ENCODE data around the gene PARD3B.

The PARD3B gene

DNA sequence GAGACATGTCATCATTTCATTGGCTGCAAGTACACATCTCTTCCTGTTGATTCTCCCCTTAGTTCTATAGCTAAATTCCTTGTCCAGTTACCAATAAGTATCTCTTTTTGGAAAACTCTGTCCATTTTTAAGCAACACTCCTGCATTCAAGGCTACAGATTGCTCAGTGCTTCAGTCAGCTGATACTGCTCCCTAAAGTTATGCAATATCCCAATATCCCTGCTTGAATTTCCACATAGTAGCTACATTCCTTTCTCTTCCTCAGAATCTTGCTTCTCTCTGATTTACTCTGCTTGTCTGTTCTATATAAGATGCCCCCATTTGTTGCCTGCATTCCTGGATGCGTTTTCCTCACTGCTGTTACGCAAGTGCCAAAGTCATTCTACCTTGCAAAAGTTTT is 109.8 kb downstream of the PARD3B start:
- DNase-seq (ENCODE audit: low read depth): peak; percentile 75

DNA sequence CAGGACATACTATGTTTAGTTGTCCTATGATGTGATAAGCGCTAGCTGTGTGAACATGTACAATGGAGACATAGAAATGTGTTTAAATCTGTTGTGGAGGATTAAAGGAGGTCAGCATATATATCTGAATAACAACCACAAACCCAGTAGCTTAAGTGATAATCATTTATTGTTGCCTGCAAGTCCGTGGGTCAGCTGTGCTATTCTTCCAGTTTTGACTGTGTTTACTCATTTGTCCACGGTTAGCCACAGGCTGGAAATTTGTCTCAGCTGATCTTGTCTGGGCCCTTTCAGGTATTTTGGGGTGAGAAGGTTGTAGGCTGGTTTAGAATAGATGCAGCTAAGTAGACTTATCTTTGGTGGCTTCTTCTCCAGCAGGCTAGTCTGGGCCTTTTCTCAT is 110.4 kb downstream of the PARD3B start:
- DNase-seq (ENCODE audit: low read depth): no peak

DNA sequence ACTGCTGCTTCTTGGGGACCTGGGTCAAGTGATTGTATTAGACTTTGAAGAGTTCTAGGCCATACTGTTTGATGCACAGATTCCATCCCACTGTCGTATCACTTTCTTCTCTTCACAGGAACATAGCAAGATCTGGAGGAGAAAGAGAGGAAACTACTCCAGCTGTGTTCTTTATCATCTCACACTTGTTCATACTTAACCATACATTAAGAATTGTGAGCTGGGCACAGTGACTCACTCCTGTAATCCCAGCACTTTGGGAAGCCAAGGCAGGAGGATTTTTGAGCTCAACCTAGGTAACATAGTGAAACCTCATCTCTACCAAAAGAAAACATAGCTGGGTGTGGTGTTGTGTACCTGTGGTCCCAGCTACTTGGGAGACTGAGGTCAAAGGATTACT is 111.7 kb downstream of the PARD3B start:
- no peak for DNase-seq (ENCODE audit: low read depth)

DNA sequence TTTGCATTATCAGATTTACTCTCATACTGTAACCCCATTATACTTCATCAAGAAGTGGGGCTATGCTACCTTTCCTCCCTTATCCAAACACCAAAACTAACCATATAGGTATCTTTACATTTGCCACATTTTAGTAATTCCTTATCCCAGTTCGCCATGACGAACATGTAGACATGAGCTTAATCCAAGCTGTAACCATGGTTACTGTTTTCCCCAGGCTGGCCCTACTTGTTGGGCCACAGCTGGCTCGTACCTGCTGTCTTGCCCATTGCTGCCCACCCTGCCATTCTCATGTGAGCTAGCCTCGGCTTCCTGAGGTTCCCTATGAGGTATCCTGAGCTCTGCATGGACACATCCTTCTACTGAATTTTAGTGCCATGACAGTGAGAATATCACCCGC is 117.7 kb downstream of the PARD3B start:
- DNase-seq (ENCODE audit: low read depth): no peak

DNA sequence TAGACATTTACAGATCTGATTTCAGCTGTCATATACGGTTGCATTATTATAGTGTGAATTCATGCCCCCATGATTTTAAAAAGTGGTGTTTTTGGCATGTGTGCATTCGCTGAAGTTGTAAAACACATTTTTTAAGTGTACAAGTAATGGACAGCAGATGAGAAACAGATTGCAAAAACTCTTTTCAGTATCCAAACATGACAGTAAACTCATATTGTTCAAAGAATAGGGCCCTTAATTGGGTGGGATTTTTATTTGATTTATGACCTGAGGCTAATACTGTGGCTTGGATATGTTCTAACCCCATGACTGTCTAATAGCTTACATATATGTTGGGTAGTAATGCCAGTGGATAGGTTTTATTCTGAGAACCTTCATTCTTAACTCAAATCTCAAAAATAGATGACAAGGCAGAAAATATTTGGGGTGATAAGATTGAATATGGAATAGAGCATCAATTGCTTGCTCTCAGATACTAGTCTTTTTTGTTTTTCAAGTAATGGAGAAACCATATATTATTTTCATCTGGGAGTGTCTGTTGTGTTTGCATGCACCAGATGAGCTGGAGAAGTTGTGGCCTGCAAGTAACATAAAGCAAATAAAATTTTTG is 118.6 kb downstream of the PARD3B start:
- DNase-seq (ENCODE audit: low read depth): no peak

DNA sequence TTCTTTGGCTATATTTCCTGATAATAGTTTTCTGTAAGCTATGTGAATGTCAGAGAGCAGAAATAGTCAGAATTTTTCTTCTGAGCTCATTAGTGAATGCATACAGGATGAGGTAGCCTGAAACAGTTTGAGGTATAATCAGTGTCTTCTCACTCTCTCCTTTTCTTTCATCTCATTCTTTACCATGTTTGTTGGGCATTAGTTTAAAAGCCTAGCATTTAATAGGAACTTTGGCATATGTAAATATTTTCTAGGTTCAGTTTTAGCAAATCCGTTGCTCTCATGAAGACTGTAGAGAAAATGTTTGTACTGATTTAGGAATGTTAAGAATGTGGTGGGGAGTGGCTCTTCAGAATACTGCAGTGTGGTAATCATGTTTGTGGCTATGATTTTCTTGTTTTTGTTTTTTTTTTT is 119.4 kb downstream of the PARD3B start:
- DNase-seq (ENCODE audit: low read depth): peak; percentile 60

DNA sequence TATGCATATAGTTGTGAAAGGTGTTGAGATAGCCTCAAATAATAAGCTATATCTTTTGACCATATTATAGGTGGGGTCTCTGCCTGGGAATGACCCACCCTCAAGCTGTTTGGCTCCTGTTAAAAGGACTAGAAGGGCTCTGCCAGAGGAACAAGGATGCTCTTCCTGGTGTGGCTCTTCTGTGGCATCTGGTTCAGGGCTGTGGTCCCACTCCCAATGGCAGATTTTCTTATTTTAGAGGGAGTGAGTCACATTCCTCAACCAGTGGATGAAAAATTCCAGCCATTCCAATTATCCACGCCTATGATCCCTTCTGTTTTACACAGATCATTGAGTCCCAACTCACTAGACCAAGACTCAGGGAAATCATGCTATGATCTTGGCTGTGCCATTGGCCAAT is 119.9 kb downstream of the PARD3B start:
- peak; percentile 47 for DNase-seq (ENCODE audit: low read depth)

DNA sequence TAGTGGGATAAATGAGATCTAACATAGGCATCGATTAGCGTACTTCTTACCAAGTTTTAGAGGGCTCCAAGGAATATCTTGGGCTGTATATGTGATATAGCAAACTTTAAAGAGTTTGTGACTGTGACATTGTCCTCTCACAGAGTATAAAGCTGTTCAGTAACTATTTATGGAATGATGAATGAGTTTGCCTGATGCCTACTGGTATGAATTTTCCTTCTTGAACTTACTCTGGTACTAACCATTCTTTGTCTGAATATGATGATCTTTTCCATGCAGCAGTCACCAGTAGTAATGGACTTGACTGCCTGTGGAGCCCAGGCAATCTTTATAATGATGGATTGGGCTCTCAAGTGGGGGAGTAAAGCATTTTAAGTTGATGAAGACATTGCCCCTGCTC is 120.5 kb downstream of the PARD3B start:
- DNase-seq (ENCODE audit: low read depth): no peak

DNA sequence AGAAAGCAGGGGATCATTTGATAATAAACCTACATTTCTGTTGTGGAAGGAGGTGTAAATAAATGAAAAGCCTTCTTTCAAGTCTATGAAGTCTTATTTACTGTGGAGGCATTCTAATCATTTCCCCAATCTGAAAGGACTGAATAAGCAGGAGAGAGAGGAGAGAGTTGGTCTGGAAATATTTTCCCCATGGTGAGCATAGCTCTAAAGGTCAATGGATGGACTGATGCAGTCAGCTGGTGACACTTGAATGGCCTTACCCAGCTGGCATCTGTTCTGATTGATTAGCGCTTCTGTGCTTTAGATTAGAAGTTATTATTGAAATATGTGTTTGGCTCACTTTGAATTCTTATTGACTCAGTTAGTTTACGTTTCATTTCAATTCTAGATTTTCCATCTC is 122.7 kb downstream of the PARD3B start:
- no peak for DNase-seq (ENCODE audit: low read depth)

DNA sequence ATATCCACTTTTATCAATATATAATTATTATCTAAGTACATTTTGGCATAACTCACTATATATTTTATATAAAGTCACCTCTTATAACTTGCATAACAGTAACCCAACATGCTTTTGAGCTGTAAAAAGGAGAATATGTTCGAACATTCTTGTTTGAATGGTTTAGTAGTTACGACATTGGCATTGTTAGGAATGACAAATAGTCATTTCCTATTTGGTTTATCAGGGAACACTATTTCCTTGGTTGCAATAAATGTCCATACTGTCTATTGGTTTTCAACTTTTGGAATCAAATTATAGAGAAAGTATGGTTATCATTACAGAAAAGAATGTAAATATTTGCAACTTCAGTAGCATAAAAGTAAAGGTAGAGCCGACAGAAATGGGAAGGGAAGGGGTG is 124.1 kb downstream of the PARD3B start:
- no peak for DNase-seq (ENCODE audit: low read depth)

DNA sequence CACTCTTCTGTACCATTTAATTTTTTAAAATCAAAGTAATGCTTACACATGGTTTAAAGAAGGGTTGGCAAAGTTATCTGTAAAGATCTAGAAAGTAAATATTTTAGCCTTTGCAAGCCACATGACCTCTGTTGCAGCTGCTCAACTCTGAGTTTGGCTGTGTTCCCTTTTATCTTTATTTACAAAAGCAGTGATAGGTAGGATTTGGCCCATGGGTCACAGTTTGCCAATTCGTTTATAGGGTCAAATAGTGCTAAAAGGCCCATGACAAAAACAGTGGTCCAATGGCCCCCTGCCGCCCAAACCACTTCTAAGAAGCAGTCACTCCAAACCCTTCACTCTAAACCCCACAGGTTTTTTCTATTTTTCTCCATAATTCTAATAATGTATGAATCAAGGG is 124.8 kb downstream of the PARD3B start:
- no peak for DNase-seq (ENCODE audit: low read depth)

DNA sequence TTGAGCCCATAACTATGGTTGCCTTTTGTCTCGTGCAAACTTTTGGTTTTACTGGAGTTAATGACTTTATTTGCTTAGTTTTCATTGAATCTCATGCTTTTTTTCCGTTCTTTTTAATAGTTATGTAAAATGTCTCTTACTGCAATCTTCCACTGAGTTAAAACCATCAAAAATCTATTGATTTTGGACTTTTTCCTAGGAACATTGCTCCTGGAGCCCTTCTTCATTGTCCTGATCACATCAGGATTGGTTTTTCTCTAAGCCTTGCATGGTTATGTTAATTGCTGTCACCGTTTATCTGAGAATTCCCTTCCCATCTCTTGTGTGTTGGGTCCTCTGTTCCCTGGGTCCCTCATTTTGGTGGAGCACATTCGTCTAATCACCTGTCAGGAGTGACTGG is 125.5 kb downstream of the PARD3B start:
- DNase-seq (ENCODE audit: low read depth): no peak

DNA sequence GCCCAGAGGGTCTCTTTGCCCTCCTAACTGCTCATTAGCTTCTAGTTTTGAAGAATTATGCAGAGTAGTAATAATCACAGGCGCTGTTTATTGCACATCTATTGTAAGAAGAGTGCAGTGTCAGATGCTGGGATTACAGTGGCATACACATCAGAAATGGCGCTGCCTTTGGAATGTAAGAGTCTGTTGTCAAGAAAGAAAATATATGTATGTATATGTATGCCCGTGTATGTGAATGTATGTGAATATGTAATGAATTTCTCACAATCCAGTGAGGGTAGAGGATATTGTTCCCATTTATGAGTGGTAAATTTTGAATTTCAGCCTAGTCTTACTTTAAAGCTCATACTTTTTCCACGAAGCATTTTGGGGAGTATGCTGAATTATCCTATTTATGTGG is 127.5 kb downstream of the PARD3B start:
- no peak for DNase-seq (ENCODE audit: low read depth)

DNA sequence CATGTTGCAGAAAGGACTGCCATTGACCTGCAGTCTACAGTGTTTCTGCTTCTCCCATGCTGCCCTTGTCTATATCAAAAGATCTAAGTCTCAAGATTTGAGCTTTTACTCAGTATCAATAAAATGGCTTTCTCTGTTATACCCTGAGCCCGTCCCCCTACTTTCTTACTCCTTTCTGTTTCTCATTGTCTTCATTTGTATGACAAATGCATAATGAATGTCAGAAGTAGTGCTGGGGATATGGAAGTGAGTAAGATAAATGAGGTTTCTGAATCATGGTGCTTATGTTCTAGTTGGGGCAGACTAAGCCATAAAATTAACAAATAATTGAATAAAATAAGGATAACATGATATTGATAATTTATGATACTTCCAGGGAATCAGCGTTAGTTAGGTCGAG is 128.6 kb downstream of the PARD3B start:
- DNase-seq (ENCODE audit: low read depth): no peak

DNA sequence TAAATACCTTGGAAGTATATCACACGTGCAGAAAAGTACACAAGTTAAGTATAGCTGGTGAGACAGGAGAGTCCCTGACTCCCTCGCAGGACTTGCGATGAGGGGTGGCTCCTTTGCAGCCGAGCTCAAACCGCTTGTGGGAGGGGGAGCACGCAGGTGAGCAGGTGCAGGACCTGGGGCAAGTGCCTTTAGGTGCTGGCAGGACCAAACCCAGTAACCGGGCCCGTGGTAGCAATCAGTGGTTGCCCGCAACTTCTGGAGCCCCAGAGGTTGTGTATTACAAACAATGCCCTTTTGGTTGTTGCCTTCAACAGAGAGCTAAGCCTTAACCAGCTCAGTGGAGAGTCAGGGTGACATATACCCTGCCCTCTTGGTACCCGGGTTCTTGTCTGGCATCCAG is 132.8 kb downstream of the PARD3B start:
- no peak for DNase-seq (ENCODE audit: low read depth)

DNA sequence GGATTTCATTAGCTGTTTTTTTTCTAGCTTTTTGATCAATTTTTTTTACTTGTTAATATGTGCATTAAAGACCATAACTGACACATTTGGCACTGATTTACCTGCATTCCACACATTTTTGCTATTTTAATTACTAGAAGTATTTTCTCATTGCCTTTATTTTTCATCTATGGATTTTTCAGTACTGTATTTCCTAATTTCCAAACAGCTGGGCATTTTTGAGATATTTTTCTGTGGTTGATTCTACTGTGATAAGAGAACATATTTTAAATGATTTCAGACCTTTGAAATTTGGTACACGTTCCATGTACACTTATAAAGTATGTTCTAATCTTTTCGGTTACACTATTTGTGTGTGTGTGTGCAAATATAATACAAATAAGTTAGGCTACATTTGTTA is 135.3 kb downstream of the PARD3B start:
- DNase-seq (ENCODE audit: low read depth): no peak

DNA sequence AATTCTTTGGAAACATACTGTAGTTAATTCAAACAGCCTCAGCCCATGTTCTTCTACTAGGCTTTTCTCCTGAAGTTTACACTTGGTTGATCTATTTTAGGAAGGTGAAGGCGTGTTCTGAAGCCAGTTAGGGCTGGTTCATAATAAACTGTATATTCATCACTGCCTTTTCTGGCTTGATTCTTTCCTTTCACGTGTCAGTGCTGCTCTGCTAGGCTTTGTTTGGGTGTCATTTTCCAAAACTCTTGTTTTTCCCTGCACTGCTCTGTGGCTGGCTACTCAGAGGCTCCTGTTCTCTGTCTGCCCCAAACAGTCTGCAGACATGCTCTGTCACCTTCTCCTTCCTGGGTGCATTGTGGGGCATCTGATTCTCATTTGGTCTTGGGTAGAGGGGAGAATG is 136.1 kb downstream of the PARD3B start:
- DNase-seq (ENCODE audit: low read depth): peak; percentile 10

DNA sequence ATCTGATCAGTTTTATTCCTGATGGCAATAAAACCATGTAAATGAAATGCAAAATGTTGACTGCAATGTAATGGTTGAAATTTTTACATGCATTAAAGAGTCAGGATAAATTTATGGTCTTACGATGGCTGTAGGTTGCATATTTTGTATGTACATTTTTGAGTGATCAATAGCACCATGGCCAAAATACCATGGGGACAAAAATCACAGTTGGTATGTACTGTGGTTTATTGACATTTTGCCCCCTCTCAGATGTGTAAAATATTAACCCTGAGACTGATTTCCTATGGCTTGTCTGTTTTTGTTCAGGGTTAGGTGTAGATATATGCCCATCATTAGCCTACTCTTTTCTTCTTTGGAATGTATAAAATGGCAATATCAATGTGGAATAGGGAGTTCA is 138.1 kb downstream of the PARD3B start:
- no peak for DNase-seq (ENCODE audit: low read depth)

DNA sequence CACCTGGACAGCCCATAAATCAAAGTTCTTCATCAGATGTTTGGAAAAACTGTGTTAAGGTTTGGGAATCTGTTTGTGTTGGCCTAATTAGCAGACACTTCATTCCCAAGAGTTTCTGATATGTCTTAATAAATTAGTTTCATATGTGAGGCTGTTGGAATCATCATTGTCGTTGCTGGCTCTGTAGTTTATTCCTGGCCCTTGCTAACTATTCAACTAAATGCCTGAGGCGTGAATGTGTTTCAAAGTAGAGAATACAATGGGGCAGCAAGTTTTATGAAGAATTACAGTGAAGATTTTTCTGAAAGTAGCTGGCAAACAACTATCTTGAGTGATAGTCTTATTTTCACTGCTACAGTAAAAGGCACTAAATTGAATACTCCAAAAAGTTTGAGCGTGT is 141.1 kb downstream of the PARD3B start:
- peak; percentile 16 for DNase-seq (ENCODE audit: low read depth)

DNA sequence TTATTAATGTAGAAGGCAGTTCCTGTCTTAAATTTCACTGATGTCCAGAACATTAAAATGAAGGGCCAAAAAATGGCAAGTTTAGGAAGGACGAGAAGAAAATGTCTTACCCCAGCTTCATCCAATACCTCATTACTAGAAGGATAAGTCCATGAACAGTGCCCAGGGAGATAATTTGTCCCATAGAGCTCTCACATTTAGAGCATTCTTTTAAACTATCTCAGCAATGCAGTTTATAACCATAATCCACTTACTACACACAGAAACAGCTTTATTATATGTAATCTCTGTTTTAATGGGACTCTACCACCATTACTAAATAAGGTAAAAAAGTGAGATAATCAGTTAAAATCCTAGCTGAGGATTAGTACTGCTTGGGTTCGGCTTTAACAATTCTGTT is 142.5 kb downstream of the PARD3B start:
- no peak for DNase-seq (ENCODE audit: low read depth)

DNA sequence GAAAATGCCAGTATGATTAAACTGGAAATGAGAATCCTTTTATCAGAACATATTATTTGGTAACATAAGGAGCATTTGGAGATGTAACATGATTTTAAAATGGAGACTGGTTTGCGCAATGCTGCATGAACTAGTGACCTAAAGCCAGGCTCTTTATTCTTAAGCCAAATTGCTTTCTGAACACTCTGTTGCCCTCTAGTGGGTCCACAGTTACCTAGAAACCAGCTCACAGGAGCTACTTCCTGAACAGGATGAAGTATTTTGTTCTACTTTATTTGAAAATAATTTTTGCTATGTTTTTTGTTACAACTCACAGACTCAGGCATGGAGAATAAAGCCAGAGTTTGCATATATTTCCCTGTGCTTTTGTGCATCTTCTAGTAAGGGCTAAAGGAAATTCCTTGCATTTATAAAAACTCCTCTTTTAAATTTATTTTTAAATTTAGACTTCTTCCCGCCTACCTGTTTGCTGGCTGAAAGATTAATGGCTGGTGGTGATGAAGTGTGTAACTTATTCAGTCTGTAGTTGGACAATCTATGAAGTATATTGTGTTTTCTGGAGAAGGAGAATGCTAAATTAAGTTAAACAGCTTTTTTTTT is 146.7 kb downstream of the PARD3B start:
- peak; percentile 88 for DNase-seq (ENCODE audit: low read depth)

DNA sequence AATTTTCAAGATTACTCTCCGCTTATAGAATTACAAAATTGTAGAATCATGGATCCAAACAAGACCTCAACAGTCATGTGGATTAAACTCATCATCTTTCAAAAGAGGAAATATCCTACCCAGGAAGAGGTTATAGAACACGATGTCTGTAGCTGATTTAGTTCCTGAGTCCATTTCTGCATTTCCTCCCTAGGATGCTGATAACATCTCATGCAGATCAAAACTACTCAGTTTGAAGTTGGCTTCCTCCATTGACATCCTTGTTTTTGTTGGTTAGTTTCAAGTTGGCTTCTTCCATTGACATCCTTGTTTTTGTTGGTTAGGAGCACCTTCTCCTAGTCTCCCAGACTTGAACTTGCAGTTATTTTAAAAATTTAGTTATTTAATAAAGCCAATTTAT is 147.5 kb downstream of the PARD3B start:
- no peak for DNase-seq (ENCODE audit: low read depth)

DNA sequence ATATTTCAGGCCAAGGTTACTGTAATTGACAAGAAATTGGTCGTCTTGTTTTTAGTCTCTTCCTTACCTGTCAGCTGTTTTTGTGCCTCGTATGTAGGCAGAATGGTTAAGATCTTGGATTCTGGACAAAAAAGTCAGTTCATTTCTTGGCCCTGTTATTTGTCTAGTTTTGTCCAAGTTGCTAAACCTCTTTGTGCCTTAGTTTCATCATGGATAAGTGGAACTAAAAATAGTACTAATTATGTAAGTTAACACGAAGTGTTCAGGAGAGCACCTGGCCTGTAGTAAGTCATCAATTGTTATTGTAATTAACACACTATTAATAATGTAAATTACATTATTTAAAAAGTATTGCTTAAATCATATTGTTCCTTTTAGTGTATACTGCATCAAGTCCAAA is 148.0 kb downstream of the PARD3B start:
- no peak for DNase-seq (ENCODE audit: low read depth)

DNA sequence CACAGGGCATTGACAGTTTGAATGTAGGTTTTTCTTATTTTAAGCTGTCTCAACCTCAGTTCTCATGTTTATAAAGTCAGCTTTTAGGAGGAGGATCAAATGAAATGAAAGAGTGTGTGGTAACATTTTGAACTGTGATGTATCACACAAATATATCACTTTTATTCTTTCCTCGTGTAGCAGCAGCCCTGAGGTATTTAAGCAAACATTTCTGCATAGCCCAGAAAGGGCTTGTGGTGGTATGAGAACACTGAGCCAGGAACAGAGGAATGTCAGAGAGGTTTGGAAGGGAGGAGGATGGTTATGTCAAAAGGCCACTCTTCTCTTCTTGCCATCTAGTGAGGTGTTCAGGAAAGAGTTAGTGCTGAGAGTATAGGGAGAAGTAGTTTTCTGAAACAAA is 150.2 kb downstream of the PARD3B start:
- DNase-seq (ENCODE audit: low read depth): peak; percentile 31

DNA sequence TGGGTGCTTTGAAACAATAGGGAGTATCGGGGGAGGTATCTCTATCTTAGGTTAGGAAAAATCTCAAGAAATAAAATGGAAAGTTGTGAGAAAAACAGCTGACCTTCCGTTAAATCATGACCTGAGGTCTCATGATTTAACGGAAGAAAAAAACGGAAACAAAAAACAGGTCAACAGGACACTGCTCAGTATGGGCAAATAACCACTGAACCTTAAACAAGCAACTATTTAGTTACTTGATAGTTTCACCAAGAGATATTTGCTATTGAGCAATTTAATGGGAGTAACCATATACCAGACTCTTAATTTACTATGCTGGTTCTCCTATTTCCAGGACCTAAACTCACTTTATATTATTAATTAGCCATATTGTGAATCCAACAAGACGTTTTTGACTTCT is 150.8 kb downstream of the PARD3B start:
- DNase-seq (ENCODE audit: low read depth): no peak
